HG03575 (cell line): ENCODE measurements around the gene LRCH4.

Source experiments
- ATAC-seq: cut with Tn5 transposase; IDR thresholded peaks from one replicate; pipeline ENCODE4 v1.9.1; 2021; ENCODE audit not compliant: unreplicated experiment, insufficient number of reproducible peaks, low FRiP score; ENCODE audit errors: extremely low read depth

The LRCH4 gene

GRCh38 chr7:100607111-100607510, 21.2 kb upstream of the LRCH4 start:
- no peak for ATAC-seq

GRCh38 chr7:100606313-100606712, 20.4 kb upstream of the LRCH4 start:
- no peak for ATAC-seq

- ATAC-seq: no peak
Observed at GRCh38 chr7:100604976-100605911, 19.3 kb upstream of the LRCH4 start.

DNA sequence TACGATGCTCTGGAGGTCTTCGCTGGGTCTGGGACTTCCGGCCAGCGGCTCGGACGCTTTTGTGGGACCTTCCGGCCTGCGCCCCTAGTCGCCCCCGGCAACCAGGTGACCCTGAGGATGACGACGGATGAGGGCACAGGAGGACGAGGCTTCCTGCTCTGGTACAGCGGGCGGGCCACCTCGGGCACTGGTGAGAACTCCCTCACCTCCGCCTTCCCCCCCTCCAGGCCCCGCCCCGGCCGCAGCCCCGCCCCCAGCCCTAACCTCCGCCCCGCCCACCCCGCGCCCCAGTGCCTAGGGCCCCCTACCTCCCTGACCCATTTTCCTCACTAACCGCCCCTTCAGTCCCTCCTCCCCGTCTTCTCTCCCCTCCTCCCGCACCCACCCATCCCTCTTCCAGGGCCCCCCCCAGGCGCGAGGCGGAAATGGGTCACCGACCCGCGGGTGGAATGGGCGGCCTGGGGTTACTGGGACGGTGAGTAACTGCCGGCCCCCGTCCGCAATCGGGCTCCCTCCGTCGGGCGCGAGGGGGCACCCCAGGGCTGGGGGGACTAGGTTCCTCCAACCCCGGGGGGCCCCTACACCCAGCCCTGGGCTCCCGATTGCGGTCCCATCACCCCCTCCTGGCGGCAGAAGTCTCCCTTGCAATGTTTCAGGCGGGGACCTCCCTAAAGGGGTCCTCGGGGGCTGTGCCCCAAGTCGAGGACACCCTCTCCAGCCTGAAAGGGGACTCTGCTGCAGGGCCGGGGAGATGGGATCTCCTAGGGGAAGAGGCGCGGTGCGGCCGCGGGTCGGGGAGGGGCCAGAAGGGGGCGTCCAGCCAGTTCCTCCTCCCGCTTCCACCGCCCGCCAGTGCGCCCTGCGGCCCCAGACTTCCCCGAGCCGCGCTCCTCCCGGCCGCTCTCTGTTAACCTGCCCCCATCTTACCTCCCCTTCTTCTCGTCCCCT, 18.4 kb upstream of the LRCH4 start:
- no peak for ATAC-seq

- no peak for ATAC-seq
Observed at GRCh38 chr7:100603726-100604027, 17.7 kb upstream of the LRCH4 start.

DNA sequence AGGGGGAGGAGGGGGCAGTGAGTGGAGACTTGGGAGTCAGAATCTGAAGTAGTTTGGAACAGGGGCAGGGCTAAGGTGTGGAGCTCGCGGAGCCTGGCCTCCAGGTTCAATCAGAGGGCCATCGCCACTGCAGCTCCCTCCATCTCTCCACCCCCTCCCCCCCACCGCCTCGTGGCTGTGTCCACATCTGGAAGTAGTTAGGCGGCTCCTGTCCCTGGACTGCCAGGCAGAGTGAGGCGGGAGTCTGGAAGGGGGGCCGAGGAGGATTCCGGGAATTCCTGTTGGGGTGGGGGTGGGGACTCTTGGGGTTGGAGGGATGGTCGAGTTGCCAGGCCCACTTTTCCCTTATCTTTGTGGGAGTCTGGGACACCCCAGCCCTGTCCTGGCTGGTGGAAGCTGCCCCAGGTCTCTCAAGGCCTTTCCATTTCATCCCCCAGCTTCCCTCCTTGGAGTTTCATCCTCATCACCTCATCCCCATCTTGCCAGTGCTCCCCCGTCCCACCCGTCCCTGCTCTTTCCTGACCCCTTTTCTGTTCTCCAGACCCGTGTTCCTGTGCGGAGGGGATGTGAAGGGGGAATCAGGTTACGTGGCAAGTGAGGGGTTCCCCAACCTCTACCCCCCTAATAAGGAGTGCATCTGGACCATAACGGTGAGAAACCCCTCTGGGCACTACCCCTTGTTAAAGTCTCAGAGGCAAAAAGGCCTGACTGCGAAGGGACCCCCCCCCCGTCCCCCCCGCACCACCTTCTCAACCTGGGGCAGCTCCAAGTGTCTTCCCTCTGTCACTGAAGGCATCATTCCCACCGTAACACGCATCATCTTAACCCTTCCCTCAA, 17.2 kb upstream of the LRCH4 start:
- ATAC-seq: no peak

- no peak for ATAC-seq
Observed at GRCh38 chr7:100600730-100601038, 14.8 kb upstream of the LRCH4 start.

DNA sequence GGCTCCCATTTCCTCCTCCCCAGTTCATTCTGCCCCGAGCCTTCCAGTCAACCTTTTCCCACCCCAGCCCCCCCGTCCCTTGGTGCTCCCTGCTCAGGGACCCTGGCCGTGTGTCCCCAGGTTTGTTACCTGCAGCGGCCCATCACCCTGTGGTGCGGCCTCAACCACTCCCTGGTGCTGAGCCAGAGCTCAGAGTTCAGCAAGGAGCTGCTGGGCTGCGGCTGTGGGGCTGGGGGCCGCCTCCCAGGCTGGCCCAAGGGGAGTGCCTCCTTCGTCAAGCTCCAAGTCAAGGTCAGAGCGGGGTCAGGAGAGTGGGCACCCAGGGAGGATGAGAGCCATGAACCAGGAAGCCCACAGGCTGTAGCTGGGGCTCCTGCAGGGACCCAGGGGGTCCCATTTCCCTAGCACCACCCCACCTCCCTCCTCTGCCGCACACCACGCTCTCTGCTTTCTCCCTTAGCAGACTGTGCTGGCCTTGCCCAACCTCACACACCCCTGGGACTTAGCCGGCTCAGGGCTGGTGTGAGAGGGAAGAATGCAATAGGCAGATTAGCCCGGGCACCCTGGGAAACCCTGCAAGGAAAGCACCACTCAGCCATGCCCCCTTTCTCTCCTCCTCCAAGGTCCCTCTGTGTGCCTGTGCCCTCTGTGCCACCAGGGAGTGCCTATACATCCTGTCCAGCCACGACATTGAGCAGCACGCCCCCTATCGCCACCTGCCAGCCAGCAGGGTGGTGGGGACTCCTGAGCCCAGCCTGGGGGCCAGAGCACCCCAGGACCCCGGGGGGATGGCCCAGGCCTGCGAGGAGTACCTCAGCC, 14.2 kb upstream of the LRCH4 start:
- ATAC-seq: no peak

DNA sequence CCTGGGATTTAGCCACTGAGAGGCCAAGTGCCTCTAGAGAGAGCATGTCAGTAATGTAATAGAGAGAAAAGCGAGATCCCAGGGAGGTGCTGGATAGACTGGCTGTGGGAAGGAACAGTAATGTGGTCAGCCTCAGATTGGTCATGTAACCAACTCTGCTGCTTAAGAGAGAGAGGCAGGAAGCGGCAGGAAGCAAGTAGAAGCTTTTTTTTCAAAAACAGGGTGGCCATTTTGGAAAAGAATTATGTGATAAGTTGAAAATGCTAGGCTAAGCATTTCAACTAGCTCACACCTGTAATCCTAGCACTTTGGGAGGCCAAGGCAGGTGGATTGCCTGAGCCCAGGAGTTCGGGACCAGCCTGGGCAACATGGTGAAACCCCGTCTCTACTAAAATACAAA, 12.5 kb upstream of the LRCH4 start:
- no peak for ATAC-seq

DNA sequence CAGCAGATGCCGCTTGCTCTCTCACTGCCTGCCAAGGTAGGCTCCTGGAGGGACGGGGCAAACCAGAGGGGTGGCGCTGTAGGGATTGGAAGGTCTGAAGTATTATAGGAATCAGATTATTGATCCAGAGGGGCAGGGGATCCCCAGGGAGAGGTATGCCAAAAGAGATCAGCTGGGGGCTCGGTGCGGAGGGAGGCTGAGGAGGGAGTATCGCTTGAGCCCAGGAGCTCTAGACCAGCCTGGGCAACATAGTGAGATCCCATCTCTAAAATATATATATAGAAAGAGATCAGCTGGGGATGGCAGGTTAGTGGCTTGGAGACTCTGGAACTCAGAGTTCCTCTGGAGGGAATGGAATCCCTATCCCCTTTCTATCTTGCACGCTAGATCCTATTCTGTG, 9.3 kb upstream of the LRCH4 start:
- no peak for ATAC-seq

- ATAC-seq: no peak
Observed at GRCh38 chr7:100591596-100591995, 5.7 kb upstream of the LRCH4 start.

DNA sequence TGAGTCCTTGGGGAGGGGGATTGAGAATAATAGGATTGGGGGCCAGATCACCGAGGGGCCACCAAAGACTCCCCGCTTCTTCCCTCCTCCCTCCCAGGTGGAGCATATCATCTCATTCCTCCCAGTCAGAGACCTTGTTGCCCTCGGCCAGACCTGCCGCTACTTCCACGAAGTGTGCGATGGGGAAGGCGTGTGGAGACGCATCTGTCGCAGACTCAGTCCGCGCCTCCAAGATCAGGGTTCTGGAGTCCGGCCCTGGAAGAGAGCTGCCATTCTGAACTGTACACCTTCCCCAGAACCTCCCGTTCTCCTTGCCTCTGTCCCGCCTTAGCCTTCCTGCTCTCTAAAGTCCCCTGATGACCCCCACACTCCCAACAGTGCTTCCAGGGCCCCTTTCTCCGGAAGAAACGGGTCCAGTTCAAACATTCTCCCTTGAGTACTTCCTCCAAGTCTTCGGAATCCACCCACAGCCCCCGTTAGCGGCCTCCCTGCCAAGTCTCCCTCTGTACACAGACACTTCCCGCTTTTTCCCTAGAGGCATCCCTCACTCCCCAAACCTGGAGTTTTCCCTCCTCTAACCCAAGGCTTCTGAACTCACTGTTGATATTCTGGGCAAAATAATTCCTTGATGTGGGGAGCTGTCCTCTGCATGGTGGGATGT, 4.3 kb upstream of the LRCH4 start:
- ATAC-seq: no peak

DNA sequence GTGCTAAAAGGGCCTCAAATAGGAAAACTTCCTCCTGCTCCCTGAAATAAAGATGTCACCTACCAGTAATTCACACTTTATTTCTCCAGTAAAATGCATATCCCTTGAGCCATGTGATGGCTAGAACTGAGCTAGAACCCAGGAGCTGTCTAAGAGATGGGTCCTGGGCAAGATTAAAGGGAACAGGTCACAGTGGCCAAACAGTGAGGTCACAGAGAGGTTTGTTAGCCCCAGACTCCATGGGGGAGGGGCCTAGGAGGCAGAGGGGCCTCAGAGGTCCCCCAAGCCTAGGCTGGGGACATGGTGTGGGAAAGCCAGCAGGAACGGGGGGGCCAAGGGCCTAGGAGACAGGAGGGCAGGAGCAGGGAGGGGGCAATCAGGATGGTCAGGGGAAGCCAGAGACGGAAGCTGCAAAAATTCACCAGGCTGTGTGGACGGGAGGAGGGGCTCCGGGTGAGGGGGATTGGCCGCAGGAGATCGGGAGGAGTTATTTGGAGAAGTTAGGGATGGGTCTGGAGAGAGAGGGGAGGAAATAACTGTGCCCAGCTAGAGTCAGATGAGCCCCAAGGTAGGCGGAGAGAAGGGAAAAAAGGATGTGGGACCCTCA, 3.5 kb upstream of the LRCH4 start:
- no peak for ATAC-seq

- ATAC-seq: no peak
Observed at GRCh38 chr7:100588438-100588837, 2.5 kb upstream of the LRCH4 start.

GRCh38 chr7:100586266-100587025, 517 bp upstream of the LRCH4 start, which contains the start of gene FBXO24:
Gene FBXO24, plus strand, starts transcription at chr7:100586328. Its CDS starts 298 bp downstream, at chr7:100586626.
- ATAC-seq: peak; percentile 80

GRCh38 chr7:100584683-100585510, 1.0 kb downstream of the LRCH4 start:
- no peak for ATAC-seq
